Osteocyte (in vitro differentiated cells): Measurements from ENCODE around the gene NOTCH1. TPM values are rescaled to one million over a fixed set of nuclear protein-coding genes. Genes with fewer than 3 reads are reported as not detected.

Experiments used
- DNase-seq: peaks from one replicate; pipeline ENCODE4 v3.0.0; 2021; ENCODE audit warnings: mixed read lengths; ENCODE audit not compliant: unreplicated experiment; ENCODE audit errors: extremely low spot score
- H3K27ac Mint-ChIP-seq: one replicate; pipeline ENCODE4 v1.8.0; 2021; ENCODE audit warnings: mild to moderate bottlenecking, mixed read lengths; ENCODE audit not compliant: unreplicated experiment
- H3K27me3 Mint-ChIP-seq: one replicate; pipeline ENCODE4 v1.8.0; 2021; ENCODE audit warnings: mixed read lengths; ENCODE audit not compliant: unreplicated experiment
- H3K36me3 Mint-ChIP-seq: one replicate; pipeline ENCODE4 v1.8.0; 2021; ENCODE audit warnings: mixed read lengths; ENCODE audit not compliant: unreplicated experiment
- H3K4me1 Mint-ChIP-seq: one replicate; pipeline ENCODE4 v1.8.0; 2021; ENCODE audit warnings: mixed read lengths; ENCODE audit not compliant: unreplicated experiment
- H3K4me3 Mint-ChIP-seq: one replicate; pipeline ENCODE4 v1.8.0; 2021; ENCODE audit warnings: mild to moderate bottlenecking, moderate library complexity, mixed read lengths; ENCODE audit not compliant: unreplicated experiment
- H3K9me3 Mint-ChIP-seq: one replicate; pipeline ENCODE4 v1.8.0; 2021; ENCODE audit warnings: mixed read lengths; ENCODE audit not compliant: unreplicated experiment
- long read RNA-seq: library from polyadenylated mRNA; unstranded; transcript quantifications from one replicate; pipeline ENCODE4 v2.0.0, GENCODE V29; 2021
- total RNA-seq: library from RNA; stranded (reverse); gene quantifications from 2 replicates; pipeline ENCODE4 v1.2.1, GENCODE V29; 2021
- TF ChIP-seq, protein P1 (sequence below): fragments of 200-600 bp; sonication (generic); IDR thresholded peaks from 2 replicates; pipeline ENCODE4 v1.5.0; 2021; ENCODE audit warnings: antibody characterized with exemption, mild to moderate bottlenecking, moderate library complexity

NOTCH1 gene
- 44.9 and 53.6 TPM in 2 replicates for total RNA-seq
- long read RNA-seq, partial matches to known transcripts: 0 of 2 reads
- long read RNA-seq, other reads (novel, unspliced or antisense): 2 of 2 reads

DNA sequence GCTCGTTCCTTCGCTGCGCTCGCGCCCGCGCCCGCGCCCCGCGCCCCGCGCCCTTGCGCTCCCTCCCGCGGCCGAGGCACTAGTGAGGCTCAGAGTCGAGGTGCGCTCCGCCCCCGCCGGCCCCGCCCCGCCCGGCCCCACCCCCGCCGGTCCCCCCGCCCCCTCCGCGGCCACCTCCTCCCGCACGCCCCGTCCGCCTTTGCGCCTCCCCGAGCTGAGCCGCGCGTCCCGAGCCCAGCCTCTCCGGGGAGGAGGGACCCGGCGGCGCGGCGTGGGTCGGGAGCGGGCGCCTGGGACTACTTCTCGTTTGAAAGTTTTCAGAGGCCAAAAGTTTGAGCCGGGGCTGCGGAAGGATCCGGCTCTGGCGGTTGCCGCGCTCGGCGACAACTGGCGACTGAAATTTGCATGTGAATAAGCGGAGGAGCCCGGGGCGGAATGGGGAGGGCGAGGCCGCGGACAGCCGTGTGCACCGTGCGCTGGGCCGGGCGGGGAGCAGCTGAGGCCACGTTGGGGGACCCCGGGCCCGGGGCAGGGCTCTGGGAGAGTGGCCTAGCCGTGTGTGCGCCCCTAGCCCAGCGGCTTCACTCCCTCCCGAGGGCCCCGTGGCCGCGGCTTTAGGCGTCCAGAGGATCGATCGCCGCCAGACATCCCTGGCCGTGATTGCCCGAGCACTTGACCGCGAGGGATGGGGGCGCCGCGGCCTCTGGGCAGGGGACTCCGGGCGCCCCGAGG is at the start of gene NOTCH1:
Gene NOTCH1 (minus strand): TSS at position 84 of the 732 bp plus-strand sequence. CDS start 262 bp downstream, outside the sequence.
- H3K27me3 Mint-ChIP-seq: no peaks in the 10 kb centered on the region
- no peaks in the 10 kb centered on the region for H3K9me3 Mint-ChIP-seq
- H3K4me1 Mint-ChIP-seq: peaks cover 53% of the 10 kb centered on the region
- TF ChIP-seq, protein P1, sequence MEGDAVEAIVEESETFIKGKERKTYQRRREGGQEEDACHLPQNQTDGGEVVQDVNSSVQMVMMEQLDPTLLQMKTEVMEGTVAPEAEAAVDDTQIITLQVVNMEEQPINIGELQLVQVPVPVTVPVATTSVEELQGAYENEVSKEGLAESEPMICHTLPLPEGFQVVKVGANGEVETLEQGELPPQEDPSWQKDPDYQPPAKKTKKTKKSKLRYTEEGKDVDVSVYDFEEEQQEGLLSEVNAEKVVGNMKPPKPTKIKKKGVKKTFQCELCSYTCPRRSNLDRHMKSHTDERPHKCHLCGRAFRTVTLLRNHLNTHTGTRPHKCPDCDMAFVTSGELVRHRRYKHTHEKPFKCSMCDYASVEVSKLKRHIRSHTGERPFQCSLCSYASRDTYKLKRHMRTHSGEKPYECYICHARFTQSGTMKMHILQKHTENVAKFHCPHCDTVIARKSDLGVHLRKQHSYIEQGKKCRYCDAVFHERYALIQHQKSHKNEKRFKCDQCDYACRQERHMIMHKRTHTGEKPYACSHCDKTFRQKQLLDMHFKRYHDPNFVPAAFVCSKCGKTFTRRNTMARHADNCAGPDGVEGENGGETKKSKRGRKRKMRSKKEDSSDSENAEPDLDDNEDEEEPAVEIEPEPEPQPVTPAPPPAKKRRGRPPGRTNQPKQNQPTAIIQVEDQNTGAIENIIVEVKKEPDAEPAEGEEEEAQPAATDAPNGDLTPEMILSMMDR: peak; percentile 33
- peaks cover 2% of the 10 kb centered on the region for H3K36me3 Mint-ChIP-seq
- H3K27ac Mint-ChIP-seq: peak within 1 kb of the TSS; percentile 80
- H3K4me3 Mint-ChIP-seq: peak within 1 kb of the TSS; percentile 81
- peak; percentile 93 for DNase-seq

DNA sequence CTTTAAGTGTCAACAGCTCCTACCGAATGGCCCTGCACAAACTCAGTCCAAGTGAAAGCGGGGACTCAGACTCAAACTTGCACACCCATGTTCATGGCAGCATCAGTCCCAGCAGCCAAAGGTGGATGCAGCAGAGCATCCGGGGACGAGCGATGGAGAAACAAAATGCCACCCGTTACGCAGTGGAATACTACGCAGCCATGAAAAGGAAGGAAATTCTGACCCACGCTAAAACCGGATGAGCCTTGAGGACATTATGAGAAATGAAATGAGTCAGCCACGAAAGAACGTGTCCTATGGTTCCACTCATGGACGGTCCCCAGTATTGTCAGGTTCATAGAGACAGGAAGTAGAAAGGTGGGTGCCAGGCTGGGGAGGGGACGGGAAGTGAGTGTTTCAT is 48.6 kb upstream of the NOTCH1 start:
- H3K27me3 Mint-ChIP-seq: no peaks in the 10 kb centered on the region
- H3K27ac Mint-ChIP-seq: no peak overlapping the region
- DNase-seq: no peak
- TF ChIP-seq, protein P1: no peak
- H3K4me3 Mint-ChIP-seq: no peak overlapping the region
- H3K4me1 Mint-ChIP-seq: peaks cover 3% of the 10 kb centered on the region
- H3K9me3 Mint-ChIP-seq: no peaks in the 10 kb centered on the region
- no peaks in the 10 kb centered on the region for H3K36me3 Mint-ChIP-seq

DNA sequence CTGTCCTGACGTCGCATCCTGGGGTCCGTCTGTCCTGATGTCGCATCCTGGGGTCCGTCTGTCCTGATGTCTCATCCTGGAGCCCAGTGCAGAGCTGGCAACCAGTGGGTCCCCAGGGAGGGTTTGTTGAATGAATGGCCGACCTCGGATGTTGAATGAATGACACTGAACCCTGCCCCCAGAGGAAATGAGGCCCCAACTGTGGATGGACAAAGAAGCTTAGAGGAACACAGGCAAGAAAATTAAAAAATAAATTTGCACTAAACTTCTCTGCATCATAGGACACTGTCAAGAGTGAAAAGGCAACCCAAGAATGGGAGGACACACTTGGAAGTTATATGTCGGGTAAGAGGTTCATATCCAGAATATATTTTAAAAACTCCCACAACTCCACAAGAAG is 47.7 kb upstream of the NOTCH1 start:
- Mint-ChIP-seq H3K4me1 (peaks cover 6% of the 10 kb centered on the region), H3K27me3 (no peaks in the 10 kb centered on the region), H3K27ac (no peak overlapping the region), H3K36me3 (no peaks in the 10 kb centered on the region), H3K4me3 (no peak overlapping the region), H3K9me3 (no peaks in the 10 kb centered on the region)
- no peak for DNase-seq
- TF ChIP-seq, protein P1: no peak

DNA sequence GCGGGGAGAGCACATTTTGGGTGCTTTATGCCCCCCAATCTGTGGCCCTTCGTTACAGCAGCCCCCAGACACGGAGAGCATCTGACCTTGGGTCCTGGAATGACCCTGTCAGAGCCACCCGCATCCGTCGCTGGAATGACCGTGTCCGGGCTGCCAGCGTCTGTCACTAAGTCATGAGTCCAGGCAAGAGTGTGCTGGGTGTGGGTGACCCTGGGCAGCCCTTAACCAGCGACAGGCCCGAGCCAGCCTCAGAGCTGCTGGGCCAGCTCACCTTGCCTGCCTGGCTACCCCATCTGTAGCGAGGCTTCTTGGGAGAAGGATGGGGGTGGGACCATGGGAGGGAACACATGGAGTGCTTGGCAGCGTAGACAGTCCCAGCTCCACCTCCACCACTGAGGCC is 46.8 kb upstream of the NOTCH1 start:
- Mint-ChIP-seq H3K4me3 (no peak overlapping the region), H3K9me3 (no peaks in the 10 kb centered on the region), H3K4me1 (peaks cover 10% of the 10 kb centered on the region), H3K27ac (no peak overlapping the region), H3K27me3 (no peaks in the 10 kb centered on the region), H3K36me3 (no peaks in the 10 kb centered on the region)
- no peak for DNase-seq
- TF ChIP-seq, protein P1: no peak
